Measurements from ENCODE around the gene KRT80. TPM values are rescaled to one million over a fixed set of nuclear protein-coding genes. Genes with fewer than 3 reads are reported as not detected.

The KRT80 gene
- total RNA-seq, 1 experiment from 2014 or later: 51.5 TPM

- Histone ChIP-seq H3K4me1 (ENCODE audit: control insufficient read depth, insufficient read depth, low read length) (peaks cover 34% of the 10 kb centered on the region), H3K9me3 (ENCODE audit: control insufficient read depth, insufficient read depth, low read depth, low read length) (no peaks in the 10 kb centered on the region; the same call in 1 of the 2 replicates), H3K27me3 (ENCODE audit: control insufficient read depth, insufficient read depth, low read length) (no peaks in the 10 kb centered on the region), H3K4me3 (ENCODE audit: low read depth in 2 of 2, low read length in 2 of 2) (no peak overlapping the region), H3K36me3 (ENCODE audit: control insufficient read depth, insufficient read depth, low read length) (no peaks in the 10 kb centered on the region), H3K27ac (ENCODE audit: low read length) (peak overlapping the region; percentile 44)
- CTCF ChIA-PET: interaction anchor here (0.7 kb wide), 1 partner anchor 256 kb away, joined by 3 read pairs; no protein-coding TSS in a partner anchor
- POLR2A ChIA-PET: no interaction called here
- DNase-seq (ENCODE audit: low read depth, low spot score): no peak
- in situ Hi-C loops (cut with HindIII; ENCODE audit: low pct_unique_long_range_greater_than_20kb, low sequenced_read_pairs) (no loop called here), intact Hi-C loops (cut with micrococcal nuclease; ENCODE audit: unreplicated experiment) (loop anchor here (10.0 kb wide), 1 partner anchor 49 kb away; the partner anchor contains the start of gene KRT86)
- ATAC-seq: no peak
- no TSS peak for BruUV-seq (replicated peaks)
- TF ChIP-seq CTCF (IDR thresholded peaks at IDR 0.05): no peak
- TF ChIP-seq POLR2AphosphoS5 (IDR thresholded peaks at IDR 0.05; ENCODE audit: low read depth, low read length): no peak
- TF ChIP-seq SIN3A (IDR thresholded peaks at IDR 0.05; ENCODE audit: borderline replicate concordance, insufficient read depth, low read depth, low read length): no peak
- TF ChIP-seq TCF7L2 (IDR thresholded peaks at IDR 0.05; ENCODE audit: low read depth, low read length): no peak
- TF ChIP-seq REST (IDR thresholded peaks at IDR 0.05; ENCODE audit: insufficient read depth in 1 of 2, low read depth in 2 of 2, low read length in 1 of 2): no peak
Observed at GRCh38 chr12:52225752-52226151, 33.9 kb upstream of the KRT80 start.

- no TSS peak for BruUV-seq (replicated peaks)
- Histone ChIP-seq H3K27ac (ENCODE audit: low read length) (peak overlapping the region; percentile 73), H3K9me3 (ENCODE audit: control insufficient read depth, insufficient read depth, low read depth, low read length) (no peaks in the 10 kb centered on the region; the same call in 1 of the 2 replicates), H3K27me3 (ENCODE audit: control insufficient read depth, insufficient read depth, low read length) (no peaks in the 10 kb centered on the region), H3K36me3 (ENCODE audit: control insufficient read depth, insufficient read depth, low read length) (no peaks in the 10 kb centered on the region), H3K4me1 (ENCODE audit: control insufficient read depth, insufficient read depth, low read length) (peaks cover 19% of the 10 kb centered on the region), H3K4me3 (ENCODE audit: low read depth in 2 of 2, low read length in 2 of 2) (no peak overlapping the region)
- TF ChIP-seq CTCF (IDR thresholded peaks at IDR 0.05): no peak
- no peak for TF ChIP-seq TCF7L2 (IDR thresholded peaks at IDR 0.05; ENCODE audit: low read depth, low read length)
- no peak for TF ChIP-seq POLR2AphosphoS5 (IDR thresholded peaks at IDR 0.05; ENCODE audit: low read depth, low read length)
- ChIA-PET POLR2A (no interaction called here), CTCF (no interaction called here)
- ATAC-seq (no peak), DNase-seq (ENCODE audit: low read depth, low spot score) (no peak)
- intact Hi-C loops (cut with micrococcal nuclease; ENCODE audit: unreplicated experiment): loop anchor here (10.0 kb wide), 1 partner anchor 51 kb away; the partner anchor contains the start of gene KRT86
- in situ Hi-C loops (cut with HindIII; ENCODE audit: low pct_unique_long_range_greater_than_20kb, low sequenced_read_pairs): no loop called here
Observed at GRCh38 chr12:52224151-52224550, 32.3 kb upstream of the KRT80 start.

All from Panc1 (cell line).